GM12875 (cell line): ENCODE results near the gene CTRL.
"Not testable (repeated sequence)": the region's sequence is repeated elsewhere in the genome, so short reads cannot be mapped to it uniquely, and the experiment has no call there.

Source experiments
- H3K4me3 ChIP-seq: one replicate; pipeline ENCODE4 v1.5.1; 2011; ENCODE audit warnings: low read depth, low read length, control low read depth
- TF ChIP-seq, protein P1 (sequence below): IDR thresholded peaks from 2 replicates; pipeline ENCODE4 v1.5.1; 2011; ENCODE audit warnings: low read depth, mild to moderate bottlenecking, control low read depth, inconsistent platforms, low read length, moderate library complexity, borderline replicate concordance; ENCODE audit not compliant: insufficient read depth

The CTRL gene

GRCh38 chr16:67931712-67932461, at the start of gene CTRL:
Gene CTRL, minus strand, starts transcription at chr16:67931862. Its CDS starts 10 bp downstream, at chr16:67931852.
- TF ChIP-seq, protein P1, sequence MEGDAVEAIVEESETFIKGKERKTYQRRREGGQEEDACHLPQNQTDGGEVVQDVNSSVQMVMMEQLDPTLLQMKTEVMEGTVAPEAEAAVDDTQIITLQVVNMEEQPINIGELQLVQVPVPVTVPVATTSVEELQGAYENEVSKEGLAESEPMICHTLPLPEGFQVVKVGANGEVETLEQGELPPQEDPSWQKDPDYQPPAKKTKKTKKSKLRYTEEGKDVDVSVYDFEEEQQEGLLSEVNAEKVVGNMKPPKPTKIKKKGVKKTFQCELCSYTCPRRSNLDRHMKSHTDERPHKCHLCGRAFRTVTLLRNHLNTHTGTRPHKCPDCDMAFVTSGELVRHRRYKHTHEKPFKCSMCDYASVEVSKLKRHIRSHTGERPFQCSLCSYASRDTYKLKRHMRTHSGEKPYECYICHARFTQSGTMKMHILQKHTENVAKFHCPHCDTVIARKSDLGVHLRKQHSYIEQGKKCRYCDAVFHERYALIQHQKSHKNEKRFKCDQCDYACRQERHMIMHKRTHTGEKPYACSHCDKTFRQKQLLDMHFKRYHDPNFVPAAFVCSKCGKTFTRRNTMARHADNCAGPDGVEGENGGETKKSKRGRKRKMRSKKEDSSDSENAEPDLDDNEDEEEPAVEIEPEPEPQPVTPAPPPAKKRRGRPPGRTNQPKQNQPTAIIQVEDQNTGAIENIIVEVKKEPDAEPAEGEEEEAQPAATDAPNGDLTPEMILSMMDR = no peak

DNA sequence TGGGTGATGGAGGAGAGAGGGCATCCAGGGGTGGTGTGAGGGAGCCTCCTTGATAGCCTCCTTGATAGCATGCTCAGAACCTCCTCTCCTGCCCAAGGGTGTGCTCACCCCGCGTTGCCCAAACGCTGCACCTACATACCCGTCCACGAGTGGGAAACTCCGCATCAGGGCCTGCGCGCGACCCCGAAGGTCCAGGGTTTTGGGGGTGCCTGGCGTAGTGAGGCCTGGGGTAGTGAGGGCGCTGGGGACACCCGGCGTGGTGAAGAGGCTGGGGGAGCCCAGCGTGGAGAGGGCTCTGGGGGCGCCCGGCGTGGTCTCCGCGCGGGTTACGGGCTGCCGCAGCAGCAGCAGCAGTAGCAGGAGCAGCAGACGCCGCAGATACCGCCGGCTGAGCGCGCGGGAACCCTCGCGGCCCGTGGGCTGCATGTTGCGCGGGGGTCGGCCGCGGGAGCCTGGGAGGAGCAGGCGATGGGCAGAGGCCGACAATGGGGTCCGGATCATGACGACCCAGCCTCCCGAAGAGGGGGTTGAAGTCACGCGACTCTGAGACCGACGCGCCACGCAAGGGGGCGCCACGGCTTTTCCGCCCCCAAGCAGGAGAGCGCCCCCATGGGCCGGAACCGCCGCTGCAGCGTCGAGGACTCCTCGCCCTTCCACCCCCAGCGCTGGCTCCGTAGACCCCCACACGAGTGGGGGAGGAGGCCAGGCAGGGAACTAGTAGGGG, 48.5 kb upstream of the CTRL start, which contains the start of gene DPEP3:
Gene DPEP3 (minus strand): TSS at position 545 of the 724 bp plus-strand sequence. CDS start 119 bp downstream, at position 426.
- TF ChIP-seq, protein P1 = peak; percentile 18; the same call in 1 of the 2 replicates
- no peak within 1 kb of the TSS for H3K4me3 ChIP-seq

More at GRCh38 chr16:67931712-67932461, at the start of gene CTRL:
- no peak within 1 kb of the TSS for H3K4me3 ChIP-seq

DNA sequence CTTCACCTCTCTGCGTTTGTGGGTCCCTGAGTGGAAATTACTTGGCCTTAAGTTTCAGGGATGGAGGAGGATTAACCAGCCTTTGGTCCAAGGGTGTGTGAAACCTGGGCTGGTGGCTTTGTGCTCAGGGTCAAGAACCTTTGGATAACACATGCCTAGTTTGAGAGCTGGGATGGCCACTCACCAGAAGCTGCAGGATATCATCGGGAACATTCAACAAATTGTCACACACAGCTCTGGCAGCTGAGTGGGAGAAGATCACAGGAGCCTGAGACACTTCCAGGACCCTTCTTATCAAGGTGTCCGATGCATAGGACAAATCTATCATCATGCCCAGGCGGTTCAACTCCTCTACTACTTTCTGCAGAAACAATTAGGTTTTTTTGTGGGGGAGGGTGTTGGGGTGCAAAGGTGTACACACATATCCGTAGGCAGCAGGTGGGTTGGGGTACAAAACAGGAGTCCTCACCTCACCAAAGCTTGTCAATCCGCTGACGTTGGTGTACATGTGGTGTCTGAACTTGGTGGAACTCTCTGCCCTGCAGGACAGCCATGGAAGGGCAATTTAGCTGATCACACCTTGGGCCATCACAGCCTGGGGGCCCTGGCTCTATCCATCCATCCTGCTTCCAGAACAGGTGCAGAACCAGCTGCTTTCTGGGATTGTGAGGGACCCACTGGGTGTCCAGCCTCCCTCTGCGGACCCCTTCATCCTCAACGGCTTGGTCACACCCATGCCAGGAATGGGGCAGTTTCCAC, 46.0 kb upstream of the CTRL start:
- TF ChIP-seq, protein P1 = no peak
- no peak overlapping the region for H3K4me3 ChIP-seq

GRCh38 chr16:67977005-67977404, 45.3 kb upstream of the CTRL start:
- H3K4me3 ChIP-seq = no peak overlapping the region
- TF ChIP-seq, protein P1 = no peak

GRCh38 chr16:67976205-67976604, 44.5 kb upstream of the CTRL start:
- no peak overlapping the region for H3K4me3 ChIP-seq
- TF ChIP-seq, protein P1 = no peak

DNA sequence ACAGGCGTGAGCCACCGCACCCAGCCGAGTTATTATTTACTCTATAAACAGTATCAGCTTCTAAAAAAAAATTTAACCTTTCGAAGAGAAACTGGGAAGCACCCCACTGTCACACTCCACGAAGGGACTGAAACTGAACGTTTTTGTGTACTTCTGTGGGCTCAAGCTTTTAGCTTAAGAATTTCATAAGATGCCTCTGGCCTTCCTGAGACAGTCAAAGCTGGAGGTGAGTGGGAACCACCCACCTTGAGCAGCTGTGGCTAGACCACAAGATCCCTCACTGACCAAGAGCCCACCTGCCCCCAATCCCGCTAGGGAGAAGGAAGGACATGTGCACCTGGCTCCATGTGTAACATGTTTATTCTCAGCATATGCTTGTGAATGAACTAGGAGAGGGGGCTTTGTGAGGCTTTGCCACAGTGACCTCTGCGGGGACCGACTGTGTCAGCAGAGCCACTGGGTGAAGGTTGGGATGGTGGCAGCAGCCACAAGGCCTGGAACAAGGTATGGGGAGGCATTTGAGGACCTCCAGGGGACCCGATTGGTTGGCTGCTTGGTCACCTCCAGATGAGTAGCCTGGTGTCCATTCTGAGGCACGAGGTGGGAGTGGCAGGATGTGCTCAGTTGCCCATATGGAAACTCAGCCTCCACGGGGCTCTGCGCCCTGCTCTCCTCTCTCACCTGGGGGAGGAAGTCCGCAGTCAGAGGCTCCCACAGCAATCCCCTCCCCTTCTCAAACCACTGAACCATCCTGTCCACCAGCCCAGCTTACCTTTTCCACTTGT, 43.9 kb upstream of the CTRL start:
- no peak overlapping the region for H3K4me3 ChIP-seq
- TF ChIP-seq, protein P1 = no peak

DNA sequence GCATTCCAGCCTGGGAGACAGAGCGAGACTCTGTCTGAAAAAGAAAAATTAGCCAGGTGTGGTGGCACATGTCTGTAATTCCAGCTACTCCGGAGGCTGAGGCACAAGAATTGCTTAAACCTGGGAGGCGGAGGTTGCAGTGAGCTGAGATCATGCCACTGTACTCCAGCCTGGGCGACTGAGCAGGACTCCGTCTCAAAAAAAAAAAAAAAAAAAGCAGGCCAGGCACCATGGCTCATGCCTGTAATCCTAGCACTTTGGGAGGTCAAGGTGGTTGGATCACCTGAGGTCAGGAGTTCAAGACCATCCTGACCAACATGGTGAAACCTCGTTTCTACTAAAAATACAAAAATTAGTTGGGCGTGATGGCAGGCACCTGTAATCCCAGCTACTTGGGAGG, 40.6 kb upstream of the CTRL start:
- H3K4me3 ChIP-seq = not testable (repeated sequence)
